ENCODE measurements around the gene CDH4. TPM values are rescaled to one million over a fixed set of nuclear protein-coding genes. Genes with fewer than 3 reads are reported as not detected.

Gene CDH4
- total RNA-seq, 1 donor from 2014 or later, result 0.99 TPM

- TF ChIP-seq, protein P1, sequence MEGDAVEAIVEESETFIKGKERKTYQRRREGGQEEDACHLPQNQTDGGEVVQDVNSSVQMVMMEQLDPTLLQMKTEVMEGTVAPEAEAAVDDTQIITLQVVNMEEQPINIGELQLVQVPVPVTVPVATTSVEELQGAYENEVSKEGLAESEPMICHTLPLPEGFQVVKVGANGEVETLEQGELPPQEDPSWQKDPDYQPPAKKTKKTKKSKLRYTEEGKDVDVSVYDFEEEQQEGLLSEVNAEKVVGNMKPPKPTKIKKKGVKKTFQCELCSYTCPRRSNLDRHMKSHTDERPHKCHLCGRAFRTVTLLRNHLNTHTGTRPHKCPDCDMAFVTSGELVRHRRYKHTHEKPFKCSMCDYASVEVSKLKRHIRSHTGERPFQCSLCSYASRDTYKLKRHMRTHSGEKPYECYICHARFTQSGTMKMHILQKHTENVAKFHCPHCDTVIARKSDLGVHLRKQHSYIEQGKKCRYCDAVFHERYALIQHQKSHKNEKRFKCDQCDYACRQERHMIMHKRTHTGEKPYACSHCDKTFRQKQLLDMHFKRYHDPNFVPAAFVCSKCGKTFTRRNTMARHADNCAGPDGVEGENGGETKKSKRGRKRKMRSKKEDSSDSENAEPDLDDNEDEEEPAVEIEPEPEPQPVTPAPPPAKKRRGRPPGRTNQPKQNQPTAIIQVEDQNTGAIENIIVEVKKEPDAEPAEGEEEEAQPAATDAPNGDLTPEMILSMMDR (IDR thresholded peaks at IDR 0.05), result no peak
- Mint-ChIP-seq H3K27ac (ENCODE audit: unreplicated experiment) (no peak overlapping the region), H3K4me1 (ENCODE audit: low read depth) (peaks cover under 1% of the 10 kb centered on the region), H3K27me3 (ENCODE audit: low read depth) (no peaks in the 10 kb centered on the region), H3K36me3 (ENCODE audit: low read depth) (peaks cover 2% of the 10 kb centered on the region), H3K4me3 (ENCODE audit: unreplicated experiment) (no peak overlapping the region), H3K9me3 (ENCODE audit: low read depth) (peaks cover 15% of the 10 kb centered on the region)
- no peak for DNase-seq (ENCODE audit: low spot score)
Observed at GRCh38 chr20:61382194-61382593, 130.1 kb downstream of the CDH4 start.

- no peak overlapping the region for H3K27ac Mint-ChIP-seq (ENCODE audit: unreplicated experiment)
- DNase-seq (ENCODE audit: low spot score), result no peak
- peaks cover 8% of the 10 kb centered on the region for H3K4me1 Mint-ChIP-seq (ENCODE audit: low read depth)
- H3K27me3 Mint-ChIP-seq (ENCODE audit: low read depth), result no peaks in the 10 kb centered on the region
- no peak overlapping the region for H3K4me3 Mint-ChIP-seq (ENCODE audit: unreplicated experiment)
- peaks cover 2% of the 10 kb centered on the region for H3K36me3 Mint-ChIP-seq (ENCODE audit: low read depth)
- peaks cover 15% of the 10 kb centered on the region for H3K9me3 Mint-ChIP-seq (ENCODE audit: low read depth)
- TF ChIP-seq, protein P1 (IDR thresholded peaks at IDR 0.05), result no peak
Observed at GRCh38 chr20:61385296-61385695, 133.2 kb downstream of the CDH4 start.

DNA sequence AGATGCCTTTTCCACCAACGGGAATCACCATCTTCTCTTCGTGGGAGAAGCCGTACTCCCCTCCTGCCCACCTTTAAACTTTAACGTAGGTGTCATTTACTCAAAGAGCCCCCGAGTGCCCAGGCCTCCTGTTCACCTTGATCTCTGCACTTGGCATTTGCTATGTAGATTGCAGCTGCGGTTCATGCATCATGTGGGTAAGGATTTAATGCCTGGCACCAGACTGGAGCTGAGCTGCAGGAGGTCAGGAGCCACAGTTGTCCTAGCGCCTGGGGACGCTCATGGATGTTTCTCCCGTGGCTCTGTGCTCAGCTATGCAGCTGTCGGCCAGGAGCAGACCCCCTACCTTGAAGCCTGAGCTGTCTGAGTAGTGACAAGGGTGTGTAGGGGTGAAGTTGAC lies 133.7 kb downstream of the CDH4 start:
- H3K27ac Mint-ChIP-seq (ENCODE audit: unreplicated experiment), result no peak overlapping the region
- H3K4me1 Mint-ChIP-seq (ENCODE audit: low read depth), result peaks cover 8% of the 10 kb centered on the region
- peaks cover 2% of the 10 kb centered on the region for H3K36me3 Mint-ChIP-seq (ENCODE audit: low read depth)
- TF ChIP-seq, protein P1 (IDR thresholded peaks at IDR 0.05), result no peak
- H3K27me3 Mint-ChIP-seq (ENCODE audit: low read depth), result no peaks in the 10 kb centered on the region
- no peak for DNase-seq (ENCODE audit: low spot score)
- H3K4me3 Mint-ChIP-seq (ENCODE audit: unreplicated experiment), result no peak overlapping the region
- peaks cover 15% of the 10 kb centered on the region for H3K9me3 Mint-ChIP-seq (ENCODE audit: low read depth)

DNA sequence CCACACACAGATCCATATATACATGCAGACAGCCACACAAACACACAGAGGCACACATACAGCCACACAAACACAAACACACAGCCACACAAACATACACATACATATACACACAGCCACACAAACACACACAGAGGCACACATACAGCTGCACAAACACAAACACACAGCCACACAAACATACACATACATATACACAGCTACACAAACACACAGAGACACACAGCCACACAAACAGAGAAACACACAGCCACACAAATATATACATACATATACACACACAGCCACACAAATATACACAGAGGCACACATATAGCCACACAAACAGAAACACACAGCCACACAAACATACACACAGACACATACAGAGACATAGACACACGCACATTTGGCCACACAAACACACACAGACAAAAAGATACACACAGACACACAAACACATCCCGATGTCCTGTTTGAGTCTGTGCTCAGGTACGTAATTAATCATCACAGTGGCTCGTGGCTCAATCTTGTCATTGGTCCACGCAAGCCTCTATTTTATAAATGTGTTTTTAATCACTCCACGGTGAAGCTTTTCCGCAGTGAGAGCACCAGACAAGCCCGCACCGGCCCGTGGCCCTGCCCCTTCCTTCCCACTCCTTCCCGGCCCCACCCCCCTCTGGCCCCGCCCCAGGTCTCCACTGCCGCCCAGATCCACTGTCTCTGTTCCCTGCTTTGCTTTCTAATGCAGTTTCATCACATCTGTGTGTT lies 135.3 kb downstream of the CDH4 start:
- Mint-ChIP-seq H3K36me3 (ENCODE audit: low read depth) (peaks cover 2% of the 10 kb centered on the region), H3K4me1 (ENCODE audit: low read depth) (peaks cover 8% of the 10 kb centered on the region), H3K27me3 (ENCODE audit: low read depth) (no peaks in the 10 kb centered on the region), H3K9me3 (ENCODE audit: low read depth) (peaks cover 11% of the 10 kb centered on the region), H3K4me3 (ENCODE audit: unreplicated experiment) (peak overlapping the region; percentile 41), H3K27ac (ENCODE audit: unreplicated experiment) (no peak overlapping the region)
- TF ChIP-seq, protein P1 (IDR thresholded peaks at IDR 0.05), result no peak
- DNase-seq (ENCODE audit: low spot score), result no peak

DNA sequence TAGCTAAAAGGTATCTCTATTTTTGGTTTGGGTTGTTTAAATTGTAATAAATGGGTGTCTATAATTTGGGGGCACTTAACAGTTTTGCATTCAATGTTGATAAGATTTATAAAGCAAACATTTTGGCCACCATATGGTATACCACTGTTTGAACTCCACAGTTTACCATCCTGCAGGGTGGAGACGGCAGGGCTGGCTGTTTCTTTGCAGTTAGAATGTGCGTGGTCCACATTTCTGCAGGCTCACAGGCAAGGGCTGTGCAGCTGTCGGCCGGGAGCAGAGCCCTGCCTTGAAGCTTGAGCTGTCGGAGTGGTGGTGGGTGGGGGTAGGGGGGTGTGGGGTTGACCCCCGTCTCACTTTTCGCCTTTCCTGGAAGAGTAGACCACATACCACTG lies 135.9 kb downstream of the CDH4 start:
- Mint-ChIP-seq H3K4me3 (ENCODE audit: unreplicated experiment) (peak overlapping the region; percentile 41), H3K27ac (ENCODE audit: unreplicated experiment) (no peak overlapping the region), H3K36me3 (ENCODE audit: low read depth) (peaks cover 2% of the 10 kb centered on the region), H3K4me1 (ENCODE audit: low read depth) (peaks cover 8% of the 10 kb centered on the region), H3K9me3 (ENCODE audit: low read depth) (peaks cover 6% of the 10 kb centered on the region), H3K27me3 (ENCODE audit: low read depth) (no peaks in the 10 kb centered on the region)
- TF ChIP-seq, protein P1 (IDR thresholded peaks at IDR 0.05), result no peak
- DNase-seq (ENCODE audit: low spot score), result no peak
